ENCODE measurements around the gene KCNN4. TPM values are rescaled to one million over a fixed set of nuclear protein-coding genes. Genes with fewer than 3 reads are reported as not detected.

KCNN4 gene
- total RNA-seq, 2 experiments from 2014 or later, result 31.3 to 40.0 TPM

- CTCF ChIA-PET (ENCODE audit: unreplicated experiment), result no interaction called here
Observed at GRCh38 chr19:43749152-43749551, 31.6 kb downstream of the KCNN4 start.

GRCh38 chr19:43748685-43749084 lies 32.1 kb downstream of the KCNN4 start:
- no peak overlapping the region for H3K27ac ChIP-seq (ENCODE audit: low read depth, low read length, poor library complexity, severe bottlenecking)
- peaks cover 21% of the 10 kb centered on the region; the same call in 1 of the 2 replicates for H3K79me2 ChIP-seq (ENCODE audit: insufficient read depth, low read depth, low read length)

More at GRCh38 chr19:43749152-43749551, 31.6 kb downstream of the KCNN4 start:
- intact Hi-C loops (cut with micrococcal nuclease; ENCODE audit: unreplicated experiment), result no loop called here
- H2AFZ ChIP-seq (ENCODE audit: low read length), result no peak overlapping the region
- no peaks in the 10 kb centered on the region for H3K9me3 ChIP-seq (ENCODE audit: low read length)
- peaks cover 39% of the 10 kb centered on the region for H3K4me1 ChIP-seq (ENCODE audit: insufficient read depth, low read length, poor library complexity, severe bottlenecking)
- H4K20me1 ChIP-seq (ENCODE audit: insufficient read depth, low read length), result no peaks in the 10 kb centered on the region
- no peak overlapping the region for H3K4me2 ChIP-seq (ENCODE audit: low read length)
- peaks cover 87% of the 10 kb centered on the region for H3K36me3 ChIP-seq (ENCODE audit: insufficient read depth, low read length)
- no peak for DNase-seq (ENCODE audit: low spot score)
- H3K27ac ChIP-seq (ENCODE audit: low read depth, low read length, poor library complexity, severe bottlenecking), result no peak overlapping the region
- POLR2A ChIA-PET, result no interaction called here
- H3K9me2 ChIP-seq (ENCODE audit: insufficient read depth, low read length), result no peaks in the 10 kb centered on the region
- peaks cover 25% of the 10 kb centered on the region; the same call in 1 of the 2 replicates for H3K79me2 ChIP-seq (ENCODE audit: insufficient read depth, low read depth, low read length)
- H3K4me3 ChIP-seq (ENCODE audit: low read depth, low read length, poor library complexity, severe bottlenecking), result no peak overlapping the region
- no peak for TF ChIP-seq CTCF (conservative IDR thresholded peaks at IDR 0.05; ENCODE audit: low read length)
- no peak for TF ChIP-seq EZH2phosphoT487 (IDR thresholded peaks at IDR 0.05; ENCODE audit: borderline replicate concordance, low read depth, low read length)
- no TSS peak for BruUV-seq (replicated peaks)

More at GRCh38 chr19:43748685-43749084, 32.1 kb downstream of the KCNN4 start:
- no peaks in the 10 kb centered on the region for H4K20me1 ChIP-seq (ENCODE audit: insufficient read depth, low read length)
- DNase-seq (ENCODE audit: low spot score), result no peak
- H3K4me3 ChIP-seq (ENCODE audit: low read depth, low read length, poor library complexity, severe bottlenecking), result no peak overlapping the region
- peaks cover 92% of the 10 kb centered on the region for H3K36me3 ChIP-seq (ENCODE audit: insufficient read depth, low read length)
- CTCF ChIA-PET (ENCODE audit: unreplicated experiment), result no interaction called here
- no peak for TF ChIP-seq EZH2phosphoT487 (IDR thresholded peaks at IDR 0.05; ENCODE audit: borderline replicate concordance, low read depth, low read length)
- no peak for TF ChIP-seq CTCF (conservative IDR thresholded peaks at IDR 0.05; ENCODE audit: low read length)
- no peak overlapping the region for H2AFZ ChIP-seq (ENCODE audit: low read length)
- H3K4me2 ChIP-seq (ENCODE audit: low read length), result no peak overlapping the region
- intact Hi-C loops (cut with micrococcal nuclease; ENCODE audit: unreplicated experiment), result no loop called here
- BruUV-seq (replicated peaks), result no TSS peak
- POLR2A ChIA-PET, result no interaction called here
- H3K4me1 ChIP-seq (ENCODE audit: insufficient read depth, low read length, poor library complexity, severe bottlenecking), result peaks cover 36% of the 10 kb centered on the region
- no peaks in the 10 kb centered on the region for H3K9me2 ChIP-seq (ENCODE audit: insufficient read depth, low read length)
- H3K9me3 ChIP-seq (ENCODE audit: low read length), result no peaks in the 10 kb centered on the region
